ENCODE data around the gene CAMTA1. TPM values are rescaled to one million over a fixed set of nuclear protein-coding genes. Genes with fewer than 3 reads are reported as not detected.

CAMTA1 gene
- total RNA-seq, 6 donors from 2014 or later, result 38.8 to 74.0 (median 46.1) TPM

GRCh38 chr1:7012461-7012924 lies 227.2 kb downstream of the CAMTA1 start:
- no peak overlapping the region for H3K4me3 ChIP-seq
- no peaks in the 10 kb centered on the region for H3K27me3 ChIP-seq
- no peaks in the 10 kb centered on the region for H3K9me3 ChIP-seq
- no peaks in the 10 kb centered on the region for H3K36me3 ChIP-seq
- no peaks in the 10 kb centered on the region for H3K4me1 ChIP-seq
- DNase-seq (no peak), ATAC-seq (ENCODE audit: low FRiP score in 2 of 2) (no peak)
- WGBS, 2 donors, result 77 to 78% methylated on average over 14 of the region's 14 CpGs
- TF ChIP-seq CTCF (IDR thresholded peaks at IDR 0.05) (no peak), EP300 (IDR thresholded peaks at IDR 0.05) (no peak), POLR2AphosphoS5 (IDR thresholded peaks at IDR 0.05) (no peak), POLR2A (IDR thresholded peaks at IDR 0.05) (no peak)
- no peak overlapping the region for H3K27ac ChIP-seq

- Histone ChIP-seq H3K4me1 (no peaks in the 10 kb centered on the region), H3K9me3 (no peaks in the 10 kb centered on the region), H3K27ac (no peak overlapping the region), H3K4me3 (no peak overlapping the region), H3K27me3 (no peaks in the 10 kb centered on the region), H3K36me3 (no peaks in the 10 kb centered on the region)
- DNase-seq, result peak in 1 of 2 donors; percentile 48
- WGBS, 2 donors, result 73 to 80% methylated on average over 11 to 18 of the region's 18 CpGs
- TF ChIP-seq POLR2AphosphoS5 (IDR thresholded peaks at IDR 0.05), result no peak
- TF ChIP-seq CTCF (IDR thresholded peaks at IDR 0.05), result no peak
- no peak for ATAC-seq (ENCODE audit: low FRiP score in 2 of 2)
Measured at GRCh38 chr1:7013833-7014639, 228.8 kb downstream of the CAMTA1 start.

- WGBS, 2 donors, result 73 to 76% methylated on average over 7 to 8 of the region's 8 CpGs
- Histone ChIP-seq H3K36me3 (no peaks in the 10 kb centered on the region), H3K27me3 (no peaks in the 10 kb centered on the region), H3K9me3 (no peaks in the 10 kb centered on the region), H3K27ac (no peak overlapping the region), H3K4me1 (no peaks in the 10 kb centered on the region), H3K4me3 (no peak overlapping the region)
- DNase-seq (no peak), ATAC-seq (ENCODE audit: low FRiP score in 2 of 2) (no peak)
- TF ChIP-seq EP300 (IDR thresholded peaks at IDR 0.05), result no peak
- no peak for TF ChIP-seq POLR2AphosphoS5 (IDR thresholded peaks at IDR 0.05)
- TF ChIP-seq CTCF (IDR thresholded peaks at IDR 0.05), result no peak
- TF ChIP-seq POLR2A (IDR thresholded peaks at IDR 0.05), result no peak
Measured at GRCh38 chr1:7014640-7014930, 229.3 kb downstream of the CAMTA1 start.

GRCh38 chr1:7015022-7015421 lies 229.8 kb downstream of the CAMTA1 start:
- Histone ChIP-seq H3K36me3 (no peaks in the 10 kb centered on the region), H3K9me3 (no peaks in the 10 kb centered on the region), H3K4me1 (no peaks in the 10 kb centered on the region), H3K27ac (no peak overlapping the region), H3K27me3 (no peaks in the 10 kb centered on the region), H3K4me3 (no peak overlapping the region)
- 88 to 93% methylated on average over 7 of the region's 7 CpGs for WGBS, 2 donors
- ATAC-seq (ENCODE audit: low FRiP score in 2 of 2), result no peak
- TF ChIP-seq EP300 (IDR thresholded peaks at IDR 0.05) (no peak), POLR2AphosphoS5 (IDR thresholded peaks at IDR 0.05) (no peak), CTCF (IDR thresholded peaks at IDR 0.05) (no peak), POLR2A (IDR thresholded peaks at IDR 0.05) (no peak)
- no peak for DNase-seq

GRCh38 chr1:7018351-7018750 lies 233.1 kb downstream of the CAMTA1 start:
- Histone ChIP-seq H3K27ac (no peak overlapping the region), H3K4me3 (no peak overlapping the region), H3K9me3 (no peaks in the 10 kb centered on the region), H3K4me1 (no peaks in the 10 kb centered on the region), H3K27me3 (no peaks in the 10 kb centered on the region), H3K36me3 (no peaks in the 10 kb centered on the region)
- DNase-seq (no peak), ATAC-seq (ENCODE audit: low FRiP score in 2 of 2) (no peak)
- 89 to 91% methylated on average over 7 of the region's 7 CpGs for WGBS, 2 donors
- TF ChIP-seq EP300 (IDR thresholded peaks at IDR 0.05) (no peak), POLR2AphosphoS5 (IDR thresholded peaks at IDR 0.05) (no peak), CTCF (IDR thresholded peaks at IDR 0.05) (no peak), POLR2A (IDR thresholded peaks at IDR 0.05) (no peak)

Measured in upper lobe of left lung (tissue), 6 donors.